GM19395 (cell line): ENCODE measurements around the gene PSG4.
"Not testable (repeated sequence)": the region's sequence is repeated elsewhere in the genome, so short reads cannot be mapped to it uniquely, and the experiment has no call there.

Experiments
- ATAC-seq: cut with Tn5 transposase; IDR thresholded peaks from one replicate; pipeline ENCODE4 v1.9.1; 2021; ENCODE audit warnings: mild to moderate bottlenecking, moderate library complexity; ENCODE audit not compliant: unreplicated experiment

Gene PSG4

GRCh38 chr19:43205471-43206105 lies at the start of gene PSG4:
PSG4 (minus strand) TSS chr19:43205638; CDS start chr19:43205536, 102 bp downstream.
- ATAC-seq = not testable (repeated sequence)

DNA sequence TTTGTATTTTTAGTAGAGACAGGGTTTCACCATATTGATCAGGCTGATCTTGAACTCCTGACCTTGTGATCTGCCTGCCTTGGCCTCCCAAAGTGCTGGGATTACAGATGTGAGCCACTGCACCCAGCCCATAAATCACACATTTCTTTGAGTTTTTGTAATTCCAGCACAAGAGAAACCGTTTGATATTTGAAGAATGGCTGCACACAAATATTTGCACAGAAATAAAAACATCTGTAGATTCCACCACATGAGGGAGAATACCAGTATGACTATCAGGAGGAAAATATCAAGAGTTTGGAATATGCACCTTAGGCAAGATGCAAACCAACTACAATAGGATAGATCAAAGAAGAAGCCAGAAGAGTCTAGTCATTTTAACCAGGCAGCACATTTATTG lies 46.0 kb upstream of the PSG4 start:
- ATAC-seq = not testable (repeated sequence)

DNA sequence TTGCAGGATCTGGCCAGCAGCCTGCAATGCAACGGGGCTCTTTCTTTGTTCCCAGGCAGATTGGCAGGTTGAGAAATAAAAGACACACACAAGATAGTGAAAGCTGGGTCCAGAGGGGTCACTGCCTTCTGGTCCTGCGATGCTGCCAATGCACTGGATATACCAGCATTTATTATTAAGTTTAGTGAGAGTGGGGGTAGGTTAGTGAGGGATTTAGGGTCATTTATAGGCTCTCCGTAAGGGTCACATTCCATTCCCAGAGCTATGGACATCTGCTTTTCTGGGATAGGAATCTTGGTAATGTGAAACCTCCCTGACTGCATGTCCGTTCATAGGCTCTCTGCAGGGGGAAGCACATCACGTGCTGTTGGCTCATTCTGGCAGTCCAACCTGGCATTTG lies 44.9 kb upstream of the PSG4 start:
- not testable (repeated sequence) for ATAC-seq

DNA sequence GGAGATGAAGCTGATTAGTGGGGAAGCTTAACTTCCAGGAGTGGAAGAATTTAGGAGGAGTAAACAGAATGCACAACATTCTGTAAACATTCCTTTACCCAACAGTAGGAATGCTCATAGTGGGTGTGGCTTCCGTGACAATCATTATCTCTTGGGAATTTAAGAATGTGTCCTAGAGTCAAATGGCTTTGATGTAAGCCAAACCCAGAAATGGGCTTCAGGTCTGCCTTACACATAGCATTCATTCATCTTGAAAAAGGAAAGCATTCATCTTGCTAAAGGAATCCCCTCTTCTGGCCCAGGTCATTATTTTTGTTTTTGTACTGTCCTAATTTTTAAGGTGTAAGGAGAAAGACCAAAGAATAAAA lies 43.2 kb upstream of the PSG4 start:
- not testable (repeated sequence) for ATAC-seq

DNA sequence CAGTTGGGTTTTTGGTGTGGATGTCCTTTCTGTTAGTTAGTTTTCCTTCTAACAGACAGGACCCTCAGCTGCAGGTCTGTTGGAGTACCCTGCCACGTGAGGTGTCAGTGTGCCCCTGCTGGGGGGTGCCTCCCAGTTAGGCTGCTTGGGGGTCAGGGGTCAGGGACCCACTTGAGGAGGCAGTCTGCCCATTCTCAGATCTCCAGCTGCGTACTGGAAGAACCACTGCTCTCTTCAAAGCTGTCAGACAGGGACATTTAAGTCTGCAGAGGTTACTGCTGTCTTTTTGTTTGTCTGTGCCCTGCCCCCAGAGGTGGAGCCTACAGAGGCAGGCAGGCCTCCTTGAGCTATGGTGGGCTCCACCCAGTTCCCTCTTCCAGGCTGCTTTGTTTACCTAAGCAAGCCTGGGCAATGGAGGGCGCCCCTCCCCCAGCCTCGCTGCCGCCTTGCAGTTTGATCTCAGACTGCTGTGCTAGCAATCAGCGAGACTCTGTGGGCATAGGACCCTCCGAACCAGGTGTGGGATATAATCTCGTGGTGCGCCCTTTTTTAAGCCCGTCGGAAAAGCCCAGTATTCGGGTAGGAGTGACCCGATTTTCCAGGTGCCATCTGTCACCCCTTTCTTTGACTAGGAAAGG lies 41.9 kb upstream of the PSG4 start:
- ATAC-seq = not testable (repeated sequence)

GRCh38 chr19:43245848-43246247 lies 40.4 kb upstream of the PSG4 start:
- not testable (repeated sequence) for ATAC-seq

GRCh38 chr19:43242211-43242610 lies 36.8 kb upstream of the PSG4 start:
- not testable (repeated sequence) for ATAC-seq

DNA sequence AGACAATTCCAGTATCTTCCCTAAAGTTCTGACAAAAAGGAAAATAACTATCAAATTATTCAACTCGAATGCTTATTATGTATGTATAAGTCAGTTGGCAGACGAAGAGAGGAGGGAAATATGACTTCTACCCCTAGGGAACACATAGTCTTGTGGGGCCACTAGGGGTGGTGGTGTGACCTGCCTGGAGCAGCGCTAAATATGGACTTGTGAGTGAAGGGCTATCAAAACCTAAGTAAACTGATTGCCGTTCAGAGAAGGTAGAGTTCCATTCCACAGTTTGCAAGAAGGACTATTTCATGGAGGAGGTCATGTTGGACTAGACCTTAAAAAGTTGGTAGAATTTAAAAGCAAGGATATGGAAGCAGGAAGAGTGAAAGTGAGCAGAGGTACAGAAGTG lies 32.8 kb upstream of the PSG4 start:
- not testable (repeated sequence) for ATAC-seq

- not testable (repeated sequence) for ATAC-seq
Observed at GRCh38 chr19:43235686-43236085, 30.2 kb upstream of the PSG4 start.

DNA sequence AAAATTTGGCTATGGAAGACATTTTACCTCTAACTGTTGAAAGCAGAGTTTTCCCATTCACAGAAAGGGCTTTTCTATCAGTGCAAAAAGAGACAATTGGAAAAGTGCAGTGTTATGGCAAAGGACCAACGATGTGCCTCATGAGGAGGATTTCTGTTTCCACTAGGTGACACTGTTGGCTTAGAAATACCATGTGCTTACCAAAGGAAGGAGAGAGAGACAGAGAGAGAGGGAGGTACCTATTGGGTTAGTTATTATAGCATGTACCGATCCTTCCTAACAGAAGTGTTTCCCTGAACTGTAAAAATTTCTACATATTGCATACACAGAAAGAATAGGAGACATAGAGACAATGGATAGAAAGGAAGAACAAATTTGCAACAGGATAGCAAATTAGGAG lies 23.9 kb upstream of the PSG4 start:
- ATAC-seq = no peak

- not testable (repeated sequence) for ATAC-seq
Observed at GRCh38 chr19:43228730-43229129, 23.3 kb upstream of the PSG4 start.

GRCh38 chr19:43226986-43227385 lies 21.5 kb upstream of the PSG4 start:
- not testable (repeated sequence) for ATAC-seq

DNA sequence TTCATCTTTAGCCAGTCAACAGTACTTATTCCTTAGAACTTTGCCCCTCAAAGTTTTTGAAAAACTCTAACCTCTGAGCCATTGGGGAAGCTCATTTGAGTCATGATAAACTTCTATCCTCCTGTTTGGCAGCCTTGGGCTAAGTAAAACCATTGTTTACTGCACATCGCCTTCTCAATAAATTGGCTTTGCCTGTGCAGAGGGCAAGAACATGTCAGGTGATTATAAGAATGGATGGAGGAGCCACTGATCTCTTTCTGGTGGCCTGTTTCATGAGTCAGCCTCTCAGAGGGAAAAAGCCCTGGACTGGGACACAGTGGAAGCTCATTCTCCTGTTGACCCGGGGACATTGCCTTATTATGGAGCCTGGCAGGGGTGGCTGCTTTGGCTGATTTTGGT lies 19.4 kb upstream of the PSG4 start:
- ATAC-seq = no peak

- ATAC-seq = not testable (repeated sequence)
Observed at GRCh38 chr19:43224201-43224854, 18.9 kb upstream of the PSG4 start.

DNA sequence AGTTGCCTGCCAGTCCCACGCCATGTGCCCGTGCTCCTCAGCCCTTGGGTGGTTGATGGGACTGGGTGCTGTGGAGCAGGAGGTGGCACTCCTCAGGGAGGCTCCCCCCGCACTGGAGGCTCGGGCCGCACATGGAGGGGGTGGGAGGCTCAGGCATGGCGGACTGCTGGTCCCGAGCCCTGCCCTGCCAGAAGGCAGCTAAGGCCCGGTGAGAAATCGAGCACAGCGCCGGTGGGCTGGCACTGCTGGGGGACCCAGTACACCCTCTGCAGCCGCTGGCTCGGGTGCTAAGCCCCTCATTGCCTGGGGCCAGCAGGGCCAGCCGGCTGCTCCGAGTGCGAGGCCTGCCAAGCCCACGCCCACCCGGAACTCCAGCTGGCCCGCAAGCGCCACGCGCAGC lies 16.5 kb upstream of the PSG4 start:
- ATAC-seq = not testable (repeated sequence)

GRCh38 chr19:43219136-43219535 lies 13.7 kb upstream of the PSG4 start:
- not testable (repeated sequence) for ATAC-seq

GRCh38 chr19:43215881-43216280 lies 10.4 kb upstream of the PSG4 start:
- not testable (repeated sequence) for ATAC-seq

GRCh38 chr19:43207991-43208390 lies 2.6 kb upstream of the PSG4 start:
- ATAC-seq = no peak

- not testable (repeated sequence) for ATAC-seq
Observed at GRCh38 chr19:43207174-43207573, 1.7 kb upstream of the PSG4 start.

- not testable (repeated sequence) for ATAC-seq
Observed at GRCh38 chr19:43203611-43204010, 1.8 kb downstream of the PSG4 start.

GRCh38 chr19:43201891-43202290 lies 3.5 kb downstream of the PSG4 start:
- ATAC-seq = not testable (repeated sequence)

DNA sequence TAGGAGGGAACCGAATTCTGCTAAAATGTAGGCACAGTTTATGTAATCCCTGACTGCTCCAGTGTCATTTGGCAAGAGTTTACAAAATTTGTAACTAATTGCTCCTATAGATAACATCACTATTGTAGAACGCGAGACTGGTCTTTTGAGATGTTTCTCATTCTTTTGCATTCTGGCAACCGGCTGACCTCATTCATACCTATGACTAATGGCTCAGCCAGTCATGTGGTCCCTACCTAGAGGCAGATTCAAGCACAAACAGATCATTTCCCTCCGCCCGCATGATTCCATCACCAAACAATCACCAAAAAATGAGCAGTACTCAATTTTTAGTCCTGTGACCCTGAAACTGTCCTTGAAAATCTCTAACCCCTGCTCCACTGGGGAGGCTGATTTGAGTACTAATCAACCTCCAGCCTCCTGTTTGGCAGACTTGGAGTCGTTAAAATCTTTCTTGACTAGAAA lies 4.1 kb downstream of the PSG4 start:
- ATAC-seq = not testable (repeated sequence)
